HepG2 (cell line): Measurements from ENCODE around the gene MAP3K4. TPM values are rescaled to one million over a fixed set of nuclear protein-coding genes. Genes with fewer than 3 reads are reported as not detected.
A peak's percentile ranks its signal among the peaks of the same experiment; 100 is the strongest.

Source experiments
- CHD2 ChIP-seq: IDR thresholded peaks from 2 replicates; pipeline ENCODE4 v1.6.1; 2011; ENCODE audit warnings: low read depth, low read length, improper control_type of control experiment
- JUN ChIP-seq: sonication (generic); formaldehyde crosslinking; IDR thresholded peaks from 2 replicates; pipeline ENCODE4 v1.4.0; 2020; ENCODE audit warnings: mild to moderate bottlenecking, missing genetic modification reagents
- KDM2A ChIP-seq: sonication (generic); formaldehyde crosslinking; IDR thresholded peaks from 2 replicates; pipeline ENCODE4 v1.4.0; 2020; ENCODE audit warnings: low read depth, missing genetic modification reagents, borderline replicate concordance
- MNT ChIP-seq: fragments of 450-650 bp; IDR thresholded peaks from 2 replicates; pipeline ENCODE4 v1.6.1; 2016
- NR2F1 ChIP-seq, 2 experiments: fragments of 450-650 bp in 1 of 2; formaldehyde crosslinking in 1 of 2; IDR thresholded peaks; 2 replicates each; pipeline versions ENCODE4 v1.5.0 to v1.6.1; 2016 to 2020; ENCODE audit warnings: mild to moderate bottlenecking in 1 of 2, missing compliant biosample characterization in 1 of 2, missing genetic modification reagents in 1 of 2, moderate library complexity in 1 of 2
- NR2F2 ChIP-seq: IDR thresholded peaks from 2 replicates; pipeline ENCODE4 v1.6.1; 2012; ENCODE audit warnings: low read depth, inconsistent platforms, borderline replicate concordance
- SMAD3 ChIP-seq: sonication (generic); formaldehyde crosslinking; IDR thresholded peaks from 2 replicates; pipeline ENCODE4 v1.4.0; 2020; ENCODE audit warnings: missing genetic modification reagents
- SRSF9 ChIP-seq: fragments of 200-400 bp; formaldehyde crosslinking; IDR thresholded peaks from 2 replicates; pipeline ENCODE4 v1.6.1; 2018; ENCODE audit warnings: borderline replicate concordance, mild to moderate bottlenecking, low read depth, low read length; ENCODE audit not compliant: insufficient read depth, poor library complexity, severe bottlenecking
- STAT6 ChIP-seq: sonication (generic); formaldehyde crosslinking; IDR thresholded peaks from 2 replicates; pipeline ENCODE4 v1.4.0; 2020; ENCODE audit warnings: missing genetic modification reagents, mild to moderate bottlenecking, borderline replicate concordance
- WIZ ChIP-seq: sonication (generic); formaldehyde crosslinking; IDR thresholded peaks from 2 replicates; pipeline ENCODE4 v1.5.1; 2020; ENCODE audit warnings: mild to moderate bottlenecking, missing genetic modification reagents
- ZMAT3 ChIP-seq: sonication (generic); formaldehyde crosslinking; conservative IDR thresholded peaks from 2 replicates; pipeline ENCODE4 v1.7.0; 2021; ENCODE audit warnings: missing genetic modification reagents
- ZNF441 ChIP-seq: sonication (generic); formaldehyde crosslinking; IDR thresholded peaks from 2 replicates; pipeline ENCODE4 v1.7.0; 2021; ENCODE audit warnings: missing genetic modification reagents, borderline replicate concordance
- ZNF569 ChIP-seq: sonication (generic); formaldehyde crosslinking; IDR thresholded peaks from 2 replicates; pipeline ENCODE4 v1.5.0; 2020; ENCODE audit warnings: mild to moderate bottlenecking, missing genetic modification reagents, moderate library complexity, borderline replicate concordance
- ZNF672 ChIP-seq: sonication (generic); formaldehyde crosslinking; IDR thresholded peaks from 2 replicates; pipeline ENCODE4 v1.8.1; 2022; ENCODE audit warnings: missing genetic modification reagents
- ZNF788 ChIP-seq: sonication (generic); formaldehyde crosslinking; IDR thresholded peaks from 2 replicates; pipeline ENCODE4 v1.5.0; 2020; ENCODE audit warnings: mild to moderate bottlenecking, missing genetic modification reagents, borderline replicate concordance
- ZSCAN29 ChIP-seq: sonication (generic); formaldehyde crosslinking; conservative IDR thresholded peaks from 2 replicates; pipeline ENCODE4 v1.4.0; 2020; ENCODE audit warnings: mild to moderate bottlenecking, missing genetic modification reagents
- polyA plus RNA-seq, 8 experiments: library from polyadenylated mRNA; depleted of rRNA in 3 of 8; stranded (reverse) in 7 of 8; unstranded in 1 of 8; fragments of >200 nt; fragmentation: Illumina TruSeq in 4 of 8; extraction: Trizol in 4 of 8; gene quantifications; 2 replicates each; pipeline versions ENCODE4 v1.2.1 to v1.2.3, GENCODE V29; 2011 to 2016; ENCODE audit warnings: low read depth in 4 of 8, missing spikeins in 1 of 8, mixed read lengths in 1 of 8; ENCODE audit not compliant: insufficient read depth in 1 of 8
- total RNA-seq, 5 experiments: library from RNA; depleted of rRNA; stranded (reverse); fragments of >200 nt; fragmentation: Illumina TruSeq; extraction: Trizol; gene quantifications; 2 replicates each; pipeline ENCODE4 v1.2.3, GENCODE V29; 2016; ENCODE audit warnings: low read depth in 1 of 5
- TF ChIP-seq, protein P1 (sequence below): sonication (generic); formaldehyde crosslinking; IDR thresholded peaks from 2 replicates; pipeline ENCODE4 v1.5.1; 2020; ENCODE audit warnings: mild to moderate bottlenecking, missing genetic modification reagents
- TF ChIP-seq, protein P2 (sequence below): sonication (generic); formaldehyde crosslinking; IDR thresholded peaks from 2 replicates; pipeline ENCODE4 v1.4.0; 2020; ENCODE audit warnings: missing genetic modification reagents

Gene MAP3K4
- total and polyA plus RNA-seq, 2 of the 13 experiments (the other 11 are each of a cell fraction or from before 2014, with no cell fraction given): 12.9 to 33.6 TPM

DNA sequence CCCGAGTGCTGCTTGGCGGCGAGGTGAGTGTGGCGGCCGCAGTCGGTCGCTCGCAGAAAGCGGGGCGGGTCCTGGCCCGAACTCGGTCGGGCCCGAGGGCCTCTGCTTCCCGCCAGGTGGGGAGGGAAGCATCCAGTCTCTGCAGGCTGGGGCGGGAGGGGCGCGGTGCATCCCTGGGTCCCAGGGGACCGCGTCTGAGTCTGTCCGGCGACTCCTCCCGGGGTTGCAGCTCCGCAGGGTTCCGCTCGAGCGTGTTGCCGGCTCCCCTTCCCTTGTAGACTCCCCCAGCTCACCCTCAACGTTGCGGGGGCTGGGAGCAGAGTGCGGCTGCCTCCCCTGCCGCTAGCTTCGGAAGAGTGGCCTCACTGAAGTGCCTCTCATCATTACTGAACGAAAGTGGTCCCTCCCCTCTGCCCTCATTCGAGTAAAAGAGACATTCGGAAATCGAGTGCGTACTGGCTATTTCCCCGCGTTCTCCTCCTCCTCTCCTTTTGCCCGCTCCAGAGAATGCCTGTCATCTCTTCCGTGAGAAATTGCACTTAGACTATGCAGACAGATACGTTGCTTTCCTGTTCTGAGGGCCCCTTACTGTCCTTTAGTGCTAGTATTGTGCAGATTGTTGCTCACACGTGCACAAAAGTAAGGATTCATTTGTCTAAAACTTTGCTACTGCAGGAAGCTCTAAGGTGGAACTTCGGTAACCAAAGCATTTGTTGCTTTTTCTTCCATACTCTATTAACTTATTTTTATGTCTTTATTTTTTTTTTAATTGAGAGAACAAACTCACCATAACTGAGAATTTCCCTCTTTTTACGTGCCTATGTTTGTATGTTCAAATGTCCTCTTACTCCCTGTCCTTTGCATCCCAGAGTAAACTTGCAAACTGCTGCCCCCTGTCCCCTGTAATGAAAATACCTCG, 751 bp downstream of the MAP3K4 start (continued):
- TF ChIP-seq ZNF441 (CRISPR knock-in tag) (no peak), MNT (no peak), WIZ (CRISPR knock-in tag) (0 out of 2 replicates have a peak, but pooled peaks have one; percentile 74), KDM2A (CRISPR knock-in tag) (peak; percentile 4), STAT6 (no peak), JUN (no peak), SRSF9 (no peak), SMAD3 (no peak), ZNF788 (no peak), ZMAT3 (CRISPR knock-in tag) (no peak; the same call in 1 of the 2 replicates), NR2F1 (CRISPR knock-in tag; IDR thresholded peaks at IDR 0.05) (no peak), ZNF672 (CRISPR knock-in tag) (no peak), ZSCAN29 (no peak), NR2F2 (no peak), ZNF569 (CRISPR knock-in tag) (no peak), CHD2 (no peak)
- TF ChIP-seq, protein P1, sequence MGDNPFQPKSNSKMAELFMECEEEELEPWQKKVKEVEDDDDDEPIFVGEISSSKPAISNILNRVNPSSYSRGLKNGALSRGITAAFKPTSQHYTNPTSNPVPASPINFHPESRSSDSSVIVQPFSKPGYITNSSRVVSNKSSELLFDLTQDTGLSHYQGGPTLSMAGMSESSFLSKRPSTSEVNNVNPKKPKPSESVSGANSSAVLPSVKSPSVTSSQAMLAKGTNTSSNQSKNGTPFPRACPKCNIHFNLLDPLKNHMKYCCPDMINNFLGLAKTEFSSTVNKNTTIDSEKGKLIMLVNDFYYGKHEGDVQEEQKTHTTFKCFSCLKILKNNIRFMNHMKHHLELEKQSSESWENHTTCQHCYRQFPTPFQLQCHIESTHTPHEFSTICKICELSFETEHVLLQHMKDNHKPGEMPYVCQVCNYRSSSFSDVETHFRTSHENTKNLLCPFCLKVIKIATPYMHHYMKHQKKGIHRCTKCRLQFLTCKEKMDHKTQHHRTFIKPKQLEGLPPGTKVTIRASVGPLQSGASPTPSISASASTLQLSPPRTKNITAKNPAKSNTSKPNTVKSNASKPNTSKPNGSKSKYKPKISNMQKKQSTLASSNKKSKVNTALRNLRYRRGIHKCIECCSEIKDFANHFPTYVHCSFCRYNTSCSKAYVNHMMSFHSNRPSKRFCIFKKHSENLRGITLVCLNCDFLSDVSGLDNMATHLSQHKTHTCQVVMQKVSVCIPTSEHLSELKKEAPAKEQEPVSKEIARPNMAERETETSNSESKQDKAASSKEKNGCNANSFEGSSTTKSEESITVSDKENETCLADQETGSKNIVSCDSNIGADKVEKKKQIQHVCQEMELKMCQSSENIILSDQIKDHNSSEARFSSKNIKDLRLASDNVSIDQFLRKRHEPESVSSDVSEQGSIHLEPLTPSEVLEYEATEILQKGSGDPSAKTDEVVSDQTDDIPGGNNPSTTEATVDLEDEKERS (CRISPR knock-in tag): no peak
- TF ChIP-seq, protein P2, sequence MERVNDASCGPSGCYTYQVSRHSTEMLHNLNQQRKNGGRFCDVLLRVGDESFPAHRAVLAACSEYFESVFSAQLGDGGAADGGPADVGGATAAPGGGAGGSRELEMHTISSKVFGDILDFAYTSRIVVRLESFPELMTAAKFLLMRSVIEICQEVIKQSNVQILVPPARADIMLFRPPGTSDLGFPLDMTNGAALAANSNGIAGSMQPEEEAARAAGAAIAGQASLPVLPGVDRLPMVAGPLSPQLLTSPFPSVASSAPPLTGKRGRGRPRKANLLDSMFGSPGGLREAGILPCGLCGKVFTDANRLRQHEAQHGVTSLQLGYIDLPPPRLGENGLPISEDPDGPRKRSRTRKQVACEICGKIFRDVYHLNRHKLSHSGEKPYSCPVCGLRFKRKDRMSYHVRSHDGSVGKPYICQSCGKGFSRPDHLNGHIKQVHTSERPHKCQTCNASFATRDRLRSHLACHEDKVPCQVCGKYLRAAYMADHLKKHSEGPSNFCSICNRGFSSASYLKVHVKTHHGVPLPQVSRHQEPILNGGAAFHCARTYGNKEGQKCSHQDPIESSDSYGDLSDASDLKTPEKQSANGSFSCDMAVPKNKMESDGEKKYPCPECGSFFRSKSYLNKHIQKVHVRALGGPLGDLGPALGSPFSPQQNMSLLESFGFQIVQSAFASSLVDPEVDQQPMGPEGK (CRISPR knock-in tag): peak; percentile 40; the same call in 1 of the 2 replicates
